G401.6 (cell line): Measurements from ENCODE around the gene PHF20.
"Not testable (repeated sequence)": the region's sequence is repeated elsewhere in the genome, so short reads cannot be mapped to it uniquely, and the experiment has no call there.

ENCODE experiments used
- FAIRE-seq: peaks from 2 replicates; lab custom pipeline; 2012; peaks lifted over from hg19 to GRCh38; lab: Jason Lieb, UNC

The PHF20 gene

GRCh38 chr20:35929301-35929700 is 157.5 kb downstream of the PHF20 start:
- no peak for FAIRE-seq

DNA sequence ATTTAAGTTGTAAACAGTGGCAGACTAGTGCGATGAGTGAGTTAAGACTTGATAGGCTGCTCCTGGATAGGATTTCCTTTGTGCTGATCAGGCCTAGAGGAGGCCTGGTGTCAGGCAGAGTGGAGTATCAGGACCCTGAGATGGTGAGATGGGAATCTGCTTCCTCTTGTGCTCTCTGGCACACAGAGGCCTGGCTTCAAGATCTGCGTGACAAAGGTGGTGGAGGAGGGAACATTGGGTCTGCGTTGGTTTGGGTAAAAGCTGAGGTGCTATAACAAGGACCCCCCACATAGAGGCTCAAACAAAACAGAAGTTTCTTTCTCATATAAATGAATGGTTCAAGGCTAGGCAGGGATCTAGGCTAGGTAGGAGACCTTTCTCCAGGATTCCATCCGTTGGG is 162.2 kb downstream of the PHF20 start:
- FAIRE-seq, result no peak

DNA sequence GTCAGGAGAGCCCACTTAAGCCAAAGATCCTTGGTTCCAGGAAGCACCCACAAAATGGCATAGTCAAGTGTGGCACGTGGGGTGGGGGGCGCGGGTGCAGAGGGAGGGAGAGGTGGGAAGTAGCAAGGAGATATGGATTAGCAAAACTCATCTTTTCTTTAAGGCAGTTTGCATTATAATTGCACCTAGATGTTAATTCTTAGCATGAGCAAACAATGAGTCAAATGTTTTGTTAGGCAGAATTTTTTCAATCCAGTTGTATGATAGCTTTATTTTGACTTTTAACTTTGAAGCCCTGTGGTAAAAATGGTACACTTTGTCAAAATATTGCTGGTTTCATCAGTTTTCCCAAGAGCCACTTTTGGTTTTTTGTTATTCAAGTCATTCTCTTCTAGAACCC is 167.4 kb downstream of the PHF20 start:
- FAIRE-seq, result no peak

DNA sequence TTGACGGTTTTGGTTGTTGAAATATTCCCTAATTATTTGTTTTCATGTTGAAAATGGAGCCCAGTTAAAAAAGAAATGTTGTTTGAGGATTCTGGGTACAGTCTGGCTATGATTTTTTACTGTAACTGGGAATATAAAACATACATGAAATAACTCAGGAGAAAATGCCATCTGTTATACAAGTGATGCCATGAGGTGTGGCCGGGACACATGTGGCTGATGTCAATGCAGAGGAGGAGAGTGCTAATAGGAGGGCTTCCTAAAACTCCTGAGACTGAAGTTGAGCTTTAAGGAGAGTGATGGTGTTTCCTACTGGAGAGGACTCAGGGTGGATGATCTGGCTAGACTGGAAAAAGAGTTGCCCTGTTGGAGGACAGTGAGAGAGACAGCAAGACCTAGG is 169.8 kb downstream of the PHF20 start:
- no peak for FAIRE-seq

GRCh38 chr20:35942243-35942642 is 170.4 kb downstream of the PHF20 start:
- FAIRE-seq, result no peak

GRCh38 chr20:35947489-35947888 is 175.7 kb downstream of the PHF20 start:
- FAIRE-seq, result no peak

DNA sequence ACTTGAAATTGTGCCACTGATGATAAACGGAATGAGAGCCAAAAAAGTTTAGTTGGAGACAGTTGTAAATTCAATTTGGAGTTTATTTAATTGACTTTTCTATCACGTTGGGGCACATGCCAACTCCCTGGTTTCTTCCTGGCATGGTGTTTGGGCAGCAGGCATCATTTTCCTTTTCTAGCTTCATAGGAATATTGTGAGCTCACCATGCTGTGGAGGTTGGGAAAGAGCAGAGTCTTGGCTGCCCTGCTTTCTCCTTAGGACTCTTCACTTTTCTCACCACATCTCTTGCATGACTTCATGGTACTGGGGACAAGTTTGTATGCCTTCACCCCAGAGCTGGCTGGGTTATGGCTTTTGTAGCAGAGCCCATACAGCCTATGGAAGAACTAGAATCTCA is 176.1 kb downstream of the PHF20 start:
- no peak for FAIRE-seq

DNA sequence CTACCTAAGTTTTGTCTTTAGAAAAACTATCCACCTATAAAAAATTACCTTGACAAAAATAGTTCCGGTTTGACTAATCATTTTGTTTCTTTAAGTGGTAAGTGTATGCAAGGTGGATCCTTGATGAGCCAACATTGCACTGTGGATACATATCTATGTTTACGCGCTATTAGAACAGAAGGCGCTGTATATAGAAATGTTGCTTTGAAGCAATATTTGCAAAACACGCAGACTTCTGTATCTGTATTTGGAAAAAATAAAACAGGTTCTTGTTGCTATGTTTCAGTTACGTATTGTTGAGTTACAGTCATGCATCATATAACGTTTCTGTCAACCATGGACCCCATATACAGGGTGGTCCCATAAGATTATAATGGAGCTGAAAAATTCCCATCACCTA is 178.3 kb downstream of the PHF20 start:
- no peak for FAIRE-seq

DNA sequence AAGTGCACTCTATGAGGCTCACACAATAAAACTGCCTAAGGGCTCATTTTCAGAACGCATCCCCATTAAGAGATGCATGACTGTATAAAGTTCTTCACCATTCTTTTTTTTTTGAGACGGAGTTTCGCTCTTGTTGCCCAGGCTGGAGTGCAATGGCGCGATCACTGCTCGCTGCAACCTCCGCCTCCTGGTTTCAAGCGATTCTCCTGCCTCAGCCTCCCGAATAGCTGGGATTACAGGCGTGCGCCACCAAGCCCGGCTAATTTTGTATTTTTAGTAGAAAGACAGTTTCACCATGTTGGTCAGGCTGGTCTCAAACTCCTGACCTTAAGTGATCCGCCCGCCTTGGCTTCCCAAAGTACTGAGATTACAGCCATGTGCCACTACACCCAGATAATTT is 180.3 kb downstream of the PHF20 start:
- FAIRE-seq, result not testable (repeated sequence)

DNA sequence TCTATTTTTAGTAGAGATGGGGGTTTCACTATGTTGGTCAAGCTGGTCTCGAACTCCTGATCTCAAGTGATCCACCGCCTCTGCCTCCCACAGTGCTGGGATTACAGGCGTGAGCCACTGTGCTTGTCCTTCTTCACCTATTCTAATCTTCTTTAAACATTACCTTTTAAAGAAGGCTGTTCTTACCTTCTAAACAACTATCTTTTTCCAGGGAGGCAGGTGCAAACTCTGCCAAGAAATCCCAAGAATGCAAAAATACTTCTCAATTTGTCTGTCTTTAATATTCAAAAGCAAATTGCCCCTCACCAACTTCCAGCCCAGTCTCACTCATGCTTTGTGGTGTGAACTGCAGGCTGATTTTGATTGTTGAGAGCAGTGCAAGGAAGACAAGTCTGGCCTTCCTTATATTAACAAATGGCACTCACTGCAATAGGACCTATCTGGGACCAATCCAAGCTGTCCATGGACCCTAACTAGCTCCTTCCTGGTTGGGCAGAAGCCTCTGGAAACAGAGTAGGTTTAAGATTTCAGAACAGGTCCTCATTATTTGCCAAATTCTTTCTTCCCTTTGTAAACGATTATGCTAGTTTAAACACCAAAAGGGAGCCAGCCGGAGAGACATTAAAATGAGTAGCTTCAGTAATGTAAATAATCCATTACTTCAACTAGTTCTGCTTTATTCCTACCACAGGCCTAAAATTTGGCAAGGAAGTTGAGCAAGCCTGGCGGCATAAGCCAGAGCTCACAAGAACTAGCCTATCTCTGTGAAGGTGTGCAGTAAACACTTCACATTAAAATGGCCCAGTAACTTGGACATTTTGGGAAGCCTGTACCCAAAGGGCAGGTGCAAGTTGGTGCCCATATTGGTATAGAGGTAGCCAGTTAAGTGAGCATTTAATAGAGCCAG is 180.9 kb downstream of the PHF20 start:
- no peak for FAIRE-seq

DNA sequence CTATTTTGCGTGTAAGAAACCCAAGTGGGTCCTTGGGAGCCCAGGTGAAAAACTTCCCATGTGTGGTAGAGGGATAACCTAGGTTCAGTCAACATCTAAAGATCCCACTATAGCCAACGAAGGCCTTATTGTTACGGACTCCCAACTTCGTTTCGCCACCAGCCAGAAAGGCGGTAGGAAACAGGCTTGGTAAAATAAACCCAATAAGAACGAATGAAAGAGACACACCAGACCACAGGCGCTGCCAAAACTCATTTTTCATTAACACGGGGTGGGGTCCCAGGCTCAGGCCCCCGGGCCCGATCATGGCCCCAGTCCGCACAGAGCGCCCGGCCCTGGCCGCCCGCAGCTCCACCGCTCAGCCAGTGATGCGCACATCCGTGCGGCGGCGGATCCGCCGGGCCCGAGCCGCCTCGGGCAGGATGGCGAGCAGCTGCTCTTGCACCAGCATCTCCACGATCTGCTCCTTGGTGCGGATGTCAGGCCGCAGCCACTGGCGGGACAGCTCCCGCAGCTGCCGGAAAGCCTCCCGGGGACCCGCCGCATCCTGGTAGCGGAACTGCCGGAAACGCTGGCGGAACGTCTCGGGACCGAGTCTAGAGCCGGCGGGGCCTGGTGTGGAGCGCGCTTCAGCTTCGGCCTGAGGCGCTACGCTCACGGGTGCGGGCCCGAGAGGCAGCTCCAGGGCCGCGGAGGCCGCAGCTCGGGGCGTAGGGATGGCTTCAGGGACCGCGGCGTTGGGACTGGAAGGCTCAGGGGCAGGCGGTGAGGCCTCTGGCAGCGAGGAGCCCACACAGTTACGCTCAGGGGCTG is 181.8 kb downstream of the PHF20 start:
- FAIRE-seq, result no peak

DNA sequence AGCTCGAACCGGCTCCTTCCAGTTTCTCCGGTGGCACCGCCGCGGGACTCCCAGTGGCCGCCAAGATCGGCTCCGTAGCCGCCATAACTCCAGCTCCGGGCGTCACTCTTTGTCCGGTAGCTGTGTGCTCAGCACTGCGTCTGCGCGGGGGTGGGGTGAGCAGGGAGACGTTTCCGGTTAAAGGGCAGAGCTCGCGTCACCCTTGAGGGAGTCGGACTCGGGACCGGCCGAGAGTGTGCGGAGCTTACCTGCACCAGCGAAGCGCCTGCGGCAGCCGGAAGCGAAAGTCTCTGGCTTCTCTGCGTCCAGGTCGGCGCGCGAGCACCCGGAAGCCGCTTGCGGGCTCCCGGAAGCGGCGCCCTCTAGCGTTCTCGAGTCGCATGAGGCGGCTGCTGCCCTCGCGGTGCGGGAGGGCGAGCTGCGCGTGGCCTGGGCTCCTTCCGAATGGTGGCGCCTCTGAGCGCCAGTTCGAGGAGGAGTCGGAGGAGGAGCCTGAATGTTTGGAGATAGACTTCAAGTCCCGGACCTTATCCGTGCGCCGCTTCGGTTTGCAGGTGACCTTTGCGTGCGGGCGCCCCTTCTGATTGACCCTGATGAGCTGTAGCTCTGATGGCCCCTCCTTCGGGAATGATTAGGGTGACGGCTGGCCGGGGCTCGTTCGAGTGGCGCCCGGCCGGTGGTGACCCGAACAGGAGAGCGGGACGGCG is 182.5 kb downstream of the PHF20 start, which contains the start of gene SCAND1:
SCAND1 (minus strand) TSS at position 303 of the 707 bp plus-strand sequence; CDS start at position 85, 218 bp downstream.
- peak; percentile 90 for FAIRE-seq

- no peak for FAIRE-seq
These were observed 183.1 kb downstream of the PHF20 start for GRCh38 chr20:35954907-35955251.

GRCh38 chr20:35956616-35957015 is 184.8 kb downstream of the PHF20 start:
- FAIRE-seq, result no peak

- FAIRE-seq, result not testable (repeated sequence)
These were observed 187.5 kb downstream of the PHF20 start for GRCh38 chr20:35959291-35959690.

GRCh38 chr20:35963878-35964277 is 192.1 kb downstream of the PHF20 start:
- no peak for FAIRE-seq

- FAIRE-seq, result no peak
These were observed 196.3 kb downstream of the PHF20 start, which contains the start of gene CNBD2 for GRCh38 chr20:35967979-35968640. CNBD2 (plus strand) TSS chr20:35968590; CDS start chr20:35968763, 173 bp downstream.

DNA sequence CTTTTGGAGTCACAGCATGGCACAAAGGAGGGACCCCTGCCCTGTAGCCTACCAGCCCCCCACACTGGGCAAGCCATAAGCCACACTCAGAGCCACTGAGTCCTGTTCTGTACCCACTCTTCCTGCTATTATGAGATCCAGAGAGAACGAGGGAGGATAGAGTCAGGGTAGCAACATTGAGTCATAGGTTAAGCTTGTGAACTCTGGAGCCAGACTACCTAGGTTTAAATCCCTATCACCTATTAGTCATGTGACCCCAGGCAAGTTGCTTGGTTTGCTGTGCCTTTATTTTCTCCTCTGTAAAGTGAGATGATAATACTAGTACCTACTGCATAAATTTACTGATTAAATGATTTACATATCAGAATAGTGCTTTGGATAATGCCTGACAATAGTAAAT is 197.1 kb downstream of the PHF20 start:
- no peak for FAIRE-seq

DNA sequence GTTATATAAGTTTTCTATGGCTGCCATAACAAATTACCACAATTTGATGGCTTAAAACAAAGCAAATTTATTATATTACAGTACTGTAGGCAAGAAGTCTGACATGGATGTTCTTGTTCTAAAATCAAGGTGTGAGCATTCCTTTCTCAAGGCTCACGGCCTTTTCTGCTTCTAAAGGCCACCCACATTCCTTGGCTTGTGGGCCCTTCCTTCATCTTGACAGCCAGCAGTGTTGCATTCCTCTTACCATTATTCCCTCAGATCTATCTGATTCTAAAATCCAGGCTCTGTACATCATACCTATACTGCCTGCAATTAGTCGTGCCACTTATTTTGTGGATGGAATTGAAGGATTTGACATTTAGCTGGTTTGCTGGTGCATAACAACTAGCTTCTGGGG is 200.2 kb downstream of the PHF20 start:
- no peak for FAIRE-seq

DNA sequence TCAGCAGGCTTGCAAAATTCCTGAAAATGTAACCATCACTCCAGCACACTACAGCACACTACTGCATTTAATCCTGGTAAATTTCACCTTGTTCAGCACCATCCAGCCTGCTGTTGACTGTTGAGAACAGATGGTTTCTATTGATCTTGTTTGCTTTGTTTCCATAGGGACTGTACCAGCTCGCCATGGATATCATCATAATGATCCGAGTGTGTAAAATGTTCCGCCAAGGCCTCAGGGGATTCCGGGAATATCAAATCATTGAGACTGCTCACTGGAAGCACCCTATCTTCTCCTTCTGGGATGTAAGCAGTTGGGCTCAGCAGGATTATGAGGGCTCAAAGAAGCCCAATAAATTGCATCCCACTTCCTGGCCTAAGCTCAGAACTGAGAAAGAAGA is 200.6 kb downstream of the PHF20 start:
- FAIRE-seq, result no peak

DNA sequence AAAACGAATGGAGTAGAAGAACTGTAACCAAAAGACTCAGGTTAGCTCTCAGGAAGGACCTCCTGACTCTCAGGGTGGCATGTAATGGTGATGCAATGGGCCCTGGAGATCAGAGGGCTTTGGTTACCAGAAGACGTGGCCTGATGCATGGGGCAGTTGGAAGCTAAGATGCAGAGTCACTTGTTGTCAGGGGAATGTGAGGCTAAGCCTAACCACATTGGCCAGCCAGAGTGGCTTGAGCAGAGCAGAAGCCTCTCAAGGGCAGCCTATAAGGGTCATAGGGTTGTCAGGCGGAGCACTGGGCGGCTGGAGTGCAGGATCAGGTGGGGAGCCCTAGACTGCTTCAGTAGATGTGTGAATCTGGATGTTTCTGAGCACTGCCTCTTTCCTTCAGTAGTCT is 202.4 kb downstream of the PHF20 start:
- FAIRE-seq, result no peak
